Fibroblast of skin of left biceps (primary cell): ENCODE results near the gene CEBPA.

ENCODE experiments used
- DNase-seq, 2 experiments: peaks; one replicate each; pipeline ENCODE4 v3.0.0-alpha.2; 2013; ENCODE audit warnings: low read depth in 2 of 2

CEBPA gene

GRCh38 chr19:33271246-33272021 lies 30.9 kb downstream of the CEBPA start:
- DNase-seq = no peak

- no peak for DNase-seq
Measured at GRCh38 chr19:33270769-33271168, 31.6 kb downstream of the CEBPA start.

- DNase-seq = no peak
Measured at GRCh38 chr19:33269016-33269415, 33.3 kb downstream of the CEBPA start.

GRCh38 chr19:33268162-33268991 lies 34.0 kb downstream of the CEBPA start:
- DNase-seq = no peak

GRCh38 chr19:33267706-33268105 lies 34.6 kb downstream of the CEBPA start:
- no peak for DNase-seq

GRCh38 chr19:33266974-33267484 lies 35.3 kb downstream of the CEBPA start:
- no peak for DNase-seq

- DNase-seq = no peak
Measured at GRCh38 chr19:33264881-33265445, 37.4 kb downstream of the CEBPA start.

- DNase-seq = no peak
Measured at GRCh38 chr19:33263325-33264023, 38.9 kb downstream of the CEBPA start.

GRCh38 chr19:33261511-33262189 lies 40.7 kb downstream of the CEBPA start:
- no peak for DNase-seq

- DNase-seq = no peak
Measured at GRCh38 chr19:33260628-33261418, 41.5 kb downstream of the CEBPA start.

GRCh38 chr19:33259539-33259938 lies 42.8 kb downstream of the CEBPA start:
- no peak for DNase-seq

- DNase-seq = no peak
Measured at GRCh38 chr19:33257828-33258227, 44.5 kb downstream of the CEBPA start.

- DNase-seq = no peak
Measured at GRCh38 chr19:33256261-33256660, 46.1 kb downstream of the CEBPA start.

- no peak for DNase-seq
Measured at GRCh38 chr19:33255781-33256180, 46.6 kb downstream of the CEBPA start.

- DNase-seq = no peak
Measured at GRCh38 chr19:33254245-33254824, 48.0 kb downstream of the CEBPA start.

GRCh38 chr19:33252971-33253370 lies 49.4 kb downstream of the CEBPA start:
- DNase-seq = no peak

- no peak for DNase-seq
Measured at GRCh38 chr19:33252418-33252962, 49.8 kb downstream of the CEBPA start.

- DNase-seq = no peak
Measured at GRCh38 chr19:33251526-33252090, 50.7 kb downstream of the CEBPA start.

GRCh38 chr19:33251076-33251475 lies 51.3 kb downstream of the CEBPA start:
- no peak for DNase-seq
